Activated CD4-positive, alpha-beta T cell treated with anti-CD3 and anti-CD28 coated beads, Interleukin-2, amount 10 ng/mL, durations not matched to agents 24 days and 14 days (primary cell): ENCODE results near the gene PRKD1. TPM values are rescaled to one million over a fixed set of nuclear protein-coding genes. Genes with fewer than 3 reads are reported as not detected.

ENCODE experiments used
- DNase-seq: peaks from one replicate; pipeline ENCODE4 v3.0.0; 2022
- H3K27ac Mint-ChIP-seq: one replicate; pipeline ENCODE4 v1.8.0; 2022; ENCODE audit warnings: mild to moderate bottlenecking, mixed read lengths
- H3K27me3 Mint-ChIP-seq: one replicate; pipeline ENCODE4 v1.8.0; 2022; ENCODE audit warnings: mixed read lengths
- H3K36me3 Mint-ChIP-seq: one replicate; pipeline ENCODE4 v1.8.0; 2022; ENCODE audit warnings: low read depth, mild to moderate bottlenecking, mixed read lengths
- H3K4me1 Mint-ChIP-seq: one replicate; pipeline ENCODE4 v1.8.0; 2021; ENCODE audit warnings: mixed read lengths
- H3K4me3 Mint-ChIP-seq: one replicate; pipeline ENCODE4 v1.8.0; 2022; ENCODE audit warnings: mild to moderate bottlenecking, moderate library complexity, mixed read lengths
- H3K9me3 Mint-ChIP-seq: one replicate; pipeline ENCODE4 v1.8.0; 2021; ENCODE audit warnings: mixed read lengths
- intact Hi-C: fragments of 100-400 bp; cut with micrococcal nuclease; formaldehyde crosslinking; loops from one replicate; pipeline ENCODE4 v1.15.1; 2023
- total RNA-seq: library from RNA; stranded (reverse); gene quantifications from 2 replicates; pipeline ENCODE4 v1.2.3, GENCODE V29; 2022

PRKD1 gene
- total RNA-seq, 1 donor from 2014 or later, result not detected

DNA sequence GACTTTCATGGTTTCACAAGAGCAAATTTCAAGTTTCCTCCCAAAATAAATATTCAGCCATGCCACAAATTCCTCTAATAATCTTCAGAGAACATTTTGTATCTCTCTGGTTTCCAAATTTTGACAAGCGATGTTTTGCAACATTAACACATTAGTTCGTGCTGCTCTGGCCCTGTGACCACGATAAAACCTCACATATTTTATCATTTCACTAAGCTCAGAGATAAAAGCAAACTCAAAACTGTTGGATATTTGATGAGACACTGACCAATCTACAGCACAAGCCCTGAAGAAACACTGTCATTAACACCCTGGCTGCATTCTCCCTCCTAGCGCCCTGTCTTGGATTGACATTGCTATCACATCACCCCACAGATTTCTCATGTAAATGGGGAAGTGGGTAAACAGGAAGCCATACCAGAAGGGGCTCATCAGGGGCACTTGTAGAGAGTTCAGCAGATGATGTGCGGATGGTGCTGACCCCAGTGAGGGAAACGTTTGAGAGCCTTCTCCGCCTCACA is 264.3 kb downstream of the PRKD1 start:
- Mint-ChIP-seq H3K9me3 (no peaks in the 10 kb centered on the region), H3K27ac (no peak overlapping the region), H3K4me3 (no peak overlapping the region), H3K27me3 (no peaks in the 10 kb centered on the region), H3K36me3 (no peaks in the 10 kb centered on the region), H3K4me1 (no peaks in the 10 kb centered on the region)
- intact Hi-C loops, result no loop called here
- DNase-seq, result no peak

DNA sequence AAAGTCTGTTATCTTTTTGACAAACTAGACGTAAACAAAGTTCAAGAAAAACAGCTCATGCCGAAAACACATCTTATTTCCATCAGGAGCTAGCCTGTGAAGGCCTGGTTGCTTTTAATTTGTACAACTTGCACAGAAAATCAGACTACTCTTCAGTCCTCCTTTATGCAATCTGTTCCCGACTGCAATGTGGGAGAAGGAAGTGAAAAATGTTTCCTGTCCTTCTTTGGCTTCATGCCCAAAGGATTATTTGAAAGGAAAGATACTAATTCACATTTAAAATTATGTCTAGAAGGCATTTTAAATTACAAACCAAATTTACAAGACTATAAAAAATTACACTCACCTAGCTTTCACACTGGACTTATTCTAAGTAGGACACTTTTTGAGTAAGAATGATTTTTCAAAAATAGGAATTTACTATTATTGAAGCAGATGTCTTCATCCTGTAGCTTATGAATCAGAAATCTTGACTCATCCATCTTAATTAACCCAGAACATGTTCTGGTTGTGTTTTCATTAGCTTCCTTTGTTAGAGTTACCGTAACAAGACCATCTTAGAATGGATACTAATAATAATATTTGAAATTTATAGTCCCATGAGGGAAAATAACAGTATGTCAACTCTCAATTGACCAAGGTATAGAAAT is 272.6 kb downstream of the PRKD1 start:
- Mint-ChIP-seq H3K36me3 (no peaks in the 10 kb centered on the region), H3K4me3 (no peak overlapping the region), H3K27ac (no peak overlapping the region), H3K9me3 (peaks cover 4% of the 10 kb centered on the region), H3K27me3 (no peaks in the 10 kb centered on the region), H3K4me1 (no peaks in the 10 kb centered on the region)
- intact Hi-C loops, result no loop called here
- DNase-seq, result no peak

DNA sequence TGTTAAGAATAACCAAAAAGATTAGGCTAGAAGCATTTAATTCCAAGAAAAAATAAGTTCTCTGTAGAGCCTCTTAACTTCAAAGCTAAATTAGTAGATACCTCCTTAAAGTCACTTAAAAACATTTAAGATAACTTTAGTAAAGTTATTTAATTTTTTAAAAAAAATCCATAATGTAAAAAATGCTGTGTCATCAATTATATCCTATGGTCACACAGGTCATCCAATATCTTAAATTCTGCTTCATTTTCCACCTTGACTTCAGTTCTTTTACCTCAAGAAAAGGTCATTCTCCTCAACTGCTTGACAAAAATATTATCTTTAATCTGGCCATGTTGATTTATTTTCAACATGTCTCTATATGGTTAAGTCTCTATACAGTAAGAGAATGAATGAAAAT is 274.3 kb downstream of the PRKD1 start:
- no peaks in the 10 kb centered on the region for H3K36me3 Mint-ChIP-seq
- no peaks in the 10 kb centered on the region for H3K4me1 Mint-ChIP-seq
- no peak overlapping the region for H3K27ac Mint-ChIP-seq
- no peaks in the 10 kb centered on the region for H3K27me3 Mint-ChIP-seq
- no peak for DNase-seq
- H3K4me3 Mint-ChIP-seq, result no peak overlapping the region
- H3K9me3 Mint-ChIP-seq, result peaks cover 4% of the 10 kb centered on the region
- intact Hi-C loops, result no loop called here

DNA sequence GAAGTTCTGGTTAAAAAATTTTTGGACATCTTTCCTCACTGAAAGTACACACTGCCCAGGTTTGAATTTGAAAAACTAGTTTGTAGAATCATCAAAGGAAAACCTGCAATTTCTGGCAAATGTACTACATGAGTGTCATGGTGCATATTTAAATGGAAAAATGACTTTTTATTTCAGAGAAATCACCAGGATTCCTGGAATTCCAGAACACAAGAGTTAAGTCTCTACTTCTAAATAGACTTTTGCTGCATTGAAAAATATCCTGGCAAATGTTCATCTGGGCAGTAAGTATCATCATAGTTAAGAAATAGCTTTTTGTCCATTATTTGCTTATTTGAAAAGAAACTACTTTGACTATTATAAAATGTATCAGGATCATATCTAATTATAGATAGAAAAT is 275.1 kb downstream of the PRKD1 start:
- no peak for DNase-seq
- no peaks in the 10 kb centered on the region for H3K27me3 Mint-ChIP-seq
- intact Hi-C loops, result no loop called here
- H3K4me1 Mint-ChIP-seq, result no peaks in the 10 kb centered on the region
- no peak overlapping the region for H3K27ac Mint-ChIP-seq
- H3K9me3 Mint-ChIP-seq, result peaks cover 4% of the 10 kb centered on the region
- no peak overlapping the region for H3K4me3 Mint-ChIP-seq
- no peaks in the 10 kb centered on the region for H3K36me3 Mint-ChIP-seq

DNA sequence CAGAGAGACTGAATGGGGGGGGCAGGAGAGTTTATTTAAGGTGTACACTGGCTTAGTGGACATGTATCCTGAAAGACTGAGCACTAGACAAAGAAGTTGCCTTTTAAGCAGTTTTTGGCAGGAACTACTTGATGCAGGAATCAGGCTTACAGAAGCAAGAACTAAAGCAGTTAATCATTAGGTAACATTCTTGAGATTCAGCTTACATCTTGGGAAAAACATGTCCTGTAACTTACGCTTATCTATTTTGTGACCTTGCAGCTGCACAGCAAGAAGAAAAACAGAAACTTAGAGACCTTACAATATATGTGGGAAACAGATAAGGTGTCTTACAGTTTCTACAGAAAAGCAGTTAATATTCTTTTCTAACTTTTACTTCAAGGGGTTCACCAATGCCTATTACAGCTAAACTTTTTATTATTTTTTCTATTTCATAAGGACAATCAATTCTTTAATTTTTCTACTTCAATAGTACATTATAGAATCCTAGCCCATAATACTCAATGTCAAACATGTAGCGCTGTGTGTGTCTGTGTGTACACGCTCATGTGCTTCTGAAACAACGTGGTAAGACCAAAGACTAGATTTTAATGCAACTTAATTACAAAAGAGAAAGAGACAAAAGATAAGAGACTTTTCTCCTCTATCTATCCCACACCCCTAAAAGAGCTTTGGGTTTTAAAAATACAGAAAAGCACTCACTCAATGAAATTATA is 276.9 kb downstream of the PRKD1 start:
- DNase-seq, result no peak
- Mint-ChIP-seq H3K9me3 (no peaks in the 10 kb centered on the region), H3K4me1 (no peaks in the 10 kb centered on the region), H3K27me3 (no peaks in the 10 kb centered on the region), H3K4me3 (no peak overlapping the region), H3K36me3 (no peaks in the 10 kb centered on the region), H3K27ac (no peak overlapping the region)
- intact Hi-C loops, result no loop called here

DNA sequence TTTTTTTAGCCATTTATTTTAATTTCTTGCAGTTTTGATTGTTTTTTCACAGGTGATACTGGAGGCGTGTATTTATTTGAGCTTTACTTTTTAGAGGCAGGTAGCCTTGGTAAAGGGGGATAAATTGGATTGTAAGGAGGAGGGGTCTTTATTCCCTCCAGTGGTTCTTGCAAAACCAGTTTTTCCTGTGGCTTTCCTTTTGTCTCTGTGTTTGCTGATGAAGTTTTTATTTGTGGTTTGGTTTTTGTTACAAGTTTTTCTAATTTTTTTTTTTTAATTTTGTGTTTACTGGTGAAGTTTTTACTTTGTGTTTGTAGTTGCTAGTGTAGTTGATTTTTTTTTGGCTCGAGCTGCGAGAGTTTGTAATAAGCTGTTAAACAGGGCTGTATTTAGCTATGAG is 278.5 kb downstream of the PRKD1 start:
- intact Hi-C loops, result no loop called here
- Mint-ChIP-seq H3K4me3 (no peak overlapping the region), H3K36me3 (no peaks in the 10 kb centered on the region), H3K9me3 (peaks cover 2% of the 10 kb centered on the region), H3K27ac (no peak overlapping the region), H3K27me3 (no peaks in the 10 kb centered on the region), H3K4me1 (no peaks in the 10 kb centered on the region)
- no peak for DNase-seq

DNA sequence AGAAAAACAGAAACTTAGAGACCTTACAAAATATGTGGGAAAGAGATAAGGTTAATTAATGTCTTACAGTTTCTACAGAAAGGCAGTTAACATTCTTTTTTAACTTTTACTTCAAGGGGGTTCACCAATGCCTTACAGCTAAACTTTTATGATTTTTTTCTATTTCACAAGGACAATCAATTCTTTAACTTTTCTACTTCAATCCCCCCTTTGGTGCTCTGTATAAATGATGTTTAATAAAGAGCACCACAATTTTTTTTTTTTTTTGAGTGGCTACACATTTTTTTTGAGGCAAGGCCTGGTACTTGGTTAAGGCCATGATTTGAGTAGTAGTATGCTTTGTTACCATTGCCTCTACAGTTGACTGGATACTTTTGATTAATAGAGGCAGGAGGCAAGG is 279.6 kb downstream of the PRKD1 start:
- no peaks in the 10 kb centered on the region for H3K4me1 Mint-ChIP-seq
- peaks cover 3% of the 10 kb centered on the region for H3K9me3 Mint-ChIP-seq
- no peak for DNase-seq
- no peaks in the 10 kb centered on the region for H3K36me3 Mint-ChIP-seq
- H3K27ac Mint-ChIP-seq, result no peak overlapping the region
- H3K27me3 Mint-ChIP-seq, result no peaks in the 10 kb centered on the region
- intact Hi-C loops, result no loop called here
- H3K4me3 Mint-ChIP-seq, result no peak overlapping the region

DNA sequence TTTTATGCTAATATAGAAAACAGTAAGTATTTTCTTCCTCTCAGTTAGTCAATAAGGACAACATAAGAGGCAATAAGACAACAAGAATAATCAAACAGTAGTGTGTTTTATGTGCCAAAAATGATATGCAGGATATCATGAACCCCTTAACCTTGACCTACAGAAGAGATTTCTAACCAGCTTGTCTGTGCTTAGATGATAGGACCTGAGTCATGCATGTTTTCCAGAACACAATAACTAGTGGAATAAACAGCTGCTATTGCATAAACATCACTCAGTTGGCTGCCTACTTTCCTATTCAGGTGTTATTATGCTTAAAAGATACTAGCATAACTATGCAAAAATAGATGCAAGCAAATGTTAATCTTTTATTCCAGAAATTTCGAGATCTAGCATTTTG is 282.5 kb downstream of the PRKD1 start:
- H3K27me3 Mint-ChIP-seq, result no peaks in the 10 kb centered on the region
- H3K27ac Mint-ChIP-seq, result no peak overlapping the region
- intact Hi-C loops, result no loop called here
- H3K36me3 Mint-ChIP-seq, result no peaks in the 10 kb centered on the region
- H3K4me1 Mint-ChIP-seq, result no peaks in the 10 kb centered on the region
- no peak for DNase-seq
- no peak overlapping the region for H3K4me3 Mint-ChIP-seq
- peaks cover 3% of the 10 kb centered on the region for H3K9me3 Mint-ChIP-seq

DNA sequence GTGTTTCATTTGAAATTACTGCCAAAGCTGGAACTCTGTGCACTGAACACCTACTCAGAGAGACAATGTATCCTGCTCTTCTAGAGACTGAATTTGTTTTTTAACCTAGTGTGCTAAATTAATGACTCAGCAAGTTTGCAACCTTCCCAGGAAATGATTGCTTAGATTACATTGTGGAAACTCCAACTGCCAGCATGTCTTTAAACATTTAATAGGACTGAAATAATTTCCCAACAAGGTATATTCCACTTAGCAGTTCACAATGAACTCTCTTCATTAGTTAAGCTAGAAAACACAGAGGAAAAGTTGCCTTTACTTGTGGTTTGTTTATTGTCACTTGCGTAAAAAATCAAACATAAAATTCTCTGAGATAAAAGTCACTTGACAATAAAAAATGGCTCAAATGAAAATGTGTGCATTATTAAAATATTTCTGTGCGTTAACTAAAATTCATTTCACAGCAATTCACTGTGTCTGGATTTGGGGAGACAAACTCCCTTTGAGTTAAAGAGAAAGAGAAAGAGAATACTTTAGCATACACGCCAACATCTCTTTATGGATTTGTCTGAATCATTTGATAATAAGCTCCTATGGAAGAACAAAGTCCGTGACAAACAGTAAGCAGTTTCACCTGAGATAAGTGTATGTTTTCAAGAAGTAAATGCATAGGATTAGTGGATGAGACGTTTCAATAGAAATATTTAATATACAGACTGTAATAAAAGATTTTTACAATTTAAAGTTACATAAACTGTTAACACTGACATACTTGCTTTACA is 284.0 kb downstream of the PRKD1 start:
- intact Hi-C loops, result no loop called here
- H3K4me1 Mint-ChIP-seq, result no peaks in the 10 kb centered on the region
- no peaks in the 10 kb centered on the region for H3K36me3 Mint-ChIP-seq
- H3K9me3 Mint-ChIP-seq, result peaks cover 3% of the 10 kb centered on the region
- no peaks in the 10 kb centered on the region for H3K27me3 Mint-ChIP-seq
- no peak overlapping the region for H3K27ac Mint-ChIP-seq
- H3K4me3 Mint-ChIP-seq, result no peak overlapping the region
- no peak for DNase-seq

DNA sequence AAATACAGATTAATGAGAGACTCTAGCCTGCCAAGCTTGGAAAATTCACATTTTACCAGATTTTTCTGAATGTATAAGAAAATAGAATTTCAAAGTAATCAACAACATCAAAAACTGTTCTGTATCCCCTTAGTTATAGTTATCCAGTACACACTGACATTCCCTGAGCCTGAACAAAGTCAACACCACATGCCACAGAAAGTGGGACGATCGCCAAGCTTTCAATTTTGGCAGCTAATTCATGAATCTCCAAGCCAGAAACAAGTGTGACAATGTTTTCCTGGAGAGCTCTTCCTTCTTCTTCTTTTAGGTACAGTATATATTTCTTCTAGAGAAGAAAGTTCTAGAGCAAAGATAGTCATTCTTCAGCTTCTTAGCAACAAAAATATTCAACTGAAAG is 290.2 kb downstream of the PRKD1 start:
- no peaks in the 10 kb centered on the region for H3K27me3 Mint-ChIP-seq
- peaks cover 4% of the 10 kb centered on the region for H3K9me3 Mint-ChIP-seq
- intact Hi-C loops, result no loop called here
- H3K4me3 Mint-ChIP-seq, result no peak overlapping the region
- no peaks in the 10 kb centered on the region for H3K36me3 Mint-ChIP-seq
- no peak overlapping the region for H3K27ac Mint-ChIP-seq
- H3K4me1 Mint-ChIP-seq, result no peaks in the 10 kb centered on the region
- DNase-seq, result no peak

DNA sequence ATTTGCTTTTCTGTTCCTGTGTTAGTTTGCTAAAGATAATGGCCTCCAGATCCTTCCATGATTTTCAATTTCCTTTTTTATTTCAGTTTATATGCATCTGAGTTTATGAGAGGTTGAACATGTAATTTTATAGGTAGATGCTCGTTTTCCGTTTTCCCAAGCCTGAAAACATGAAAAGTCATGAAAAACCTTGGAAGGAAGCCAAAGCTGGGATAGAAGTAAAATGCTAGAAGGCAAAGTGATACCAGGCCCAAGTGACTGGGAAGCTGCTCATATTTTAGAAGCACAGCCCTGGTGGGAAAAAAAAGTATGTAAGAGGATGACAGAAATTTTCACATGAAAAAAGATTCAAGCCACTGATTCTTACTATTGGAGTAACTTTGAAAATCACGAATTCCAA is 290.8 kb downstream of the PRKD1 start:
- no peak overlapping the region for H3K4me3 Mint-ChIP-seq
- no peak overlapping the region for H3K27ac Mint-ChIP-seq
- H3K4me1 Mint-ChIP-seq, result no peaks in the 10 kb centered on the region
- no peaks in the 10 kb centered on the region for H3K27me3 Mint-ChIP-seq
- H3K9me3 Mint-ChIP-seq, result peaks cover 4% of the 10 kb centered on the region
- intact Hi-C loops, result no loop called here
- no peaks in the 10 kb centered on the region for H3K36me3 Mint-ChIP-seq
- DNase-seq, result no peak

DNA sequence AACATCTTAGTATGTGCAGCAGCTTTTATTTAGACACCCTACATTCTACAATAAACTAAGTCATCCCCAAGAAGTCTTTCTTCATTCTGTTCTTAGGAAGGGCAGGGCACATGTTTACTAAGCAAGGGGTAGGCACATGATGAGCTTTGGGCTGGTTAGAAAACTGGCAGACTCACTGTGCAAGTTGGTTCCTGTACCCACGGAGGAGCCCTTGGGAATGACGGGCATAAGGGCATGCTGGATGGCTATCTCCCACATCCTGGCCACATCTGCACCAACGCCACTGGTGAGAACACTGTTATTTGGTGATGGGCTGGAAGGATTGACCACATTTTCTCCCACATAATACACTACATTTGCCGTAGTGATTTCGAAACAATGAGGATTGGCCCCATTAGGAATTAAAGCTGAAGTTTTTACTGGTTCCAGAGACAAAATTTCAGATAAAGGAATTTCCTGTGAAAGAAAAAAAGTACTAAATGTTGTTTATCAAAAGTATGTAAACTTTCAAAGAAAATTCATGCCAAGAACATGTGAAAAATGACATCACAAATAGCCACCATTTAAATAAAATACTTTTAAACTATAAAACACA is 297.0 kb downstream of the PRKD1 start:
- Mint-ChIP-seq H3K9me3 (peaks cover 4% of the 10 kb centered on the region), H3K27ac (no peak overlapping the region), H3K27me3 (no peaks in the 10 kb centered on the region), H3K4me1 (no peaks in the 10 kb centered on the region), H3K4me3 (no peak overlapping the region), H3K36me3 (no peaks in the 10 kb centered on the region)
- no peak for DNase-seq
- intact Hi-C loops, result no loop called here

DNA sequence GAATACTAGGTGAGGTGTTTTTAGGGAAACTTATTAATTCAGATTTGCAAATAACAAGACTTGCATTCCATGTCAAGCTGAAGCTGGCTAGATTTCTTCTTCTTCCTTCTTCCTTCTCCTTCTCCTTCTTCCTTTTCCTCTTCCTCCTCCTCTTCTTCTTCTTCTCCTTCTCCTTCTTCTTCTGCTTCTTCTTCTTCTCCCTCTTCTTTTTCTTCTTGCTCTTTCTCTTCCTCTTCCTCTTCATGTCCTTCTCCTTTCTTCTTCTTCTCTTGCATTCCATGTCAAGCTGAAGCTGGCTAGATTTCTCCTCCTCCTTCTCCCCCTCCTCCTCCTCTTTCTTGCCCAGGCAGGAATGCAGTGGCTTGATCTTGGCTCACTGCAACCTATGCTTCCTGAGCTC is 297.8 kb downstream of the PRKD1 start:
- Mint-ChIP-seq H3K4me3 (no peak overlapping the region), H3K36me3 (no peaks in the 10 kb centered on the region), H3K27ac (no peak overlapping the region), H3K27me3 (no peaks in the 10 kb centered on the region), H3K9me3 (no peaks in the 10 kb centered on the region), H3K4me1 (no peaks in the 10 kb centered on the region)
- intact Hi-C loops, result no loop called here
- DNase-seq, result no peak

DNA sequence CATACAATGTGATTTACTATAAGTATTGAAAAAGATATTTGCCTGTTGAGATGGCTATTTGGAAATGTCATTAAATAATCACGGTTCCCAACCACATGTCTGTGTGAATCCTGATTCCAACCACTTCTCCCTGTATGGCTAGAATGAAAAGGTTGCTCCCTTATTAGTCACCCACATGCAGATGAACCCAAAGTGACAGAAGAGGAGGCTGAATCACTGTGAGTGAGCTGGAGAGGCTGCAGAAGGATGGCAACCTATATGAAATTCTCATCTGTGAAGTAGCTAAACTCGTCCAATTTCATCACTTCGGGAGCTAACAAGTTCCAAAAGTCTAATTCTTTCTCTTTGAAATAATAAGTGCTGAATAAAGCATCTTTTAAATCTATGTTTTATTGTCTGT is 300.5 kb downstream of the PRKD1 start:
- H3K36me3 Mint-ChIP-seq, result no peaks in the 10 kb centered on the region
- H3K27ac Mint-ChIP-seq, result no peak overlapping the region
- no peaks in the 10 kb centered on the region for H3K27me3 Mint-ChIP-seq
- H3K9me3 Mint-ChIP-seq, result peaks cover 3% of the 10 kb centered on the region
- DNase-seq, result no peak
- H3K4me3 Mint-ChIP-seq, result no peak overlapping the region
- H3K4me1 Mint-ChIP-seq, result no peaks in the 10 kb centered on the region
- intact Hi-C loops, result no loop called here
